Measurements from ENCODE around the gene OSBPL6. TPM values are rescaled to one million over a fixed set of nuclear protein-coding genes. Genes with fewer than 3 reads are reported as not detected.

The OSBPL6 gene
- total and polyA plus RNA-seq, 4 donors, result 1.3 to 3.3 (median 2.2) TPM

DNA sequence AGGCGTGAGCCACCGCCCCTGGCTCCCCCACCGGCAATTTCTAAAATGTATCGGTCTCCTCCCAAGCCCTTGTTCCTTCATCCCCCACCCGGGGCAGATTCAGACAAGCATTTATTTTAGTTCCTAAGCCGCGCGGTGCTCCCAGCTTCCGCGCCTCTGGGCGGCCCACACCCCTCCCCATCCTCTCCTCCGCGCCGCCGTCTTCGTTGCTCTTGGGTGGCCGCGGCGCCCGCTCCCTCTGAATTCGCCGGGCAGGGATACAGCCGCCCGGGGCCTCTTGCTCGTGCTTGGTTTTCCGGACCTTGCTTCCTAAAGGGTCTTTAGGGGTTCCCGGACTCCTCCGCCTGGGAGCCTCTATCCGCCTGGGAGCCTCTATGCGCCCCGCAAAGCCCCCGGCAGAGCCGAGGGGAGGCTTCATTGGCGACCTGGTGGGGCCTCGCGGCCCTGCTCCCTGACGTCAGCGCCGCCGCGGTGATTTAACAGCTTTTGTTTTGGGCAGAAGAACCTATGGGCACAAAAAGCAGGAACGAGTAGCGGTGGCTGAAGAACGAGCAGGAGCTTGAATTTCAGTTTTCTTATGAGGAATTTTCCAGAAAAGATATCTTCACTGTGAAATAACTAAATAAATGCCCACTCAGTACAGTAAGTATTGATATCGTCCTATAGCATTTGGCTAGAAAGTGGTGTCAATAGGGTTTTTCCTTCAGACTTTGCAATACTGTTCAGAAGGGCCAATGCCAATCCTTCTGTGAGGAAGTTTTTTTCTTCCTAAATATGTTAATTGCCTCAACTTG is 219.4 kb downstream of the OSBPL6 start:
- TF ChIP-seq TAF1 (conservative IDR thresholded peaks at IDR 0.05) (peak; percentile 19), YY1 (IDR thresholded peaks at IDR 0.05) (peak; percentile 48)
- TF ChIP-seq, protein P1, sequence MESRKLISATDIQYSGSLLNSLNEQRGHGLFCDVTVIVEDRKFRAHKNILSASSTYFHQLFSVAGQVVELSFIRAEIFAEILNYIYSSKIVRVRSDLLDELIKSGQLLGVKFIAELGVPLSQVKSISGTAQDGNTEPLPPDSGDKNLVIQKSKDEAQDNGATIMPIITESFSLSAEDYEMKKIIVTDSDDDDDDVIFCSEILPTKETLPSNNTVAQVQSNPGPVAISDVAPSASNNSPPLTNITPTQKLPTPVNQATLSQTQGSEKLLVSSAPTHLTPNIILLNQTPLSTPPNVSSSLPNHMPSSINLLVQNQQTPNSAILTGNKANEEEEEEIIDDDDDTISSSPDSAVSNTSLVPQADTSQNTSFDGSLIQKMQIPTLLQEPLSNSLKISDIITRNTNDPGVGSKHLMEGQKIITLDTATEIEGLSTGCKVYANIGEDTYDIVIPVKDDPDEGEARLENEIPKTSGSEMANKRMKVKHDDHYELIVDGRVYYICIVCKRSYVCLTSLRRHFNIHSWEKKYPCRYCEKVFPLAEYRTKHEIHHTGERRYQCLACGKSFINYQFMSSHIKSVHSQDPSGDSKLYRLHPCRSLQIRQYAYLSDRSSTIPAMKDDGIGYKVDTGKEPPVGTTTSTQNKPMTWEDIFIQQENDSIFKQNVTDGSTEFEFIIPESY (IDR thresholded peaks at IDR 0.05), result no peak
- TF ChIP-seq, protein P2, sequence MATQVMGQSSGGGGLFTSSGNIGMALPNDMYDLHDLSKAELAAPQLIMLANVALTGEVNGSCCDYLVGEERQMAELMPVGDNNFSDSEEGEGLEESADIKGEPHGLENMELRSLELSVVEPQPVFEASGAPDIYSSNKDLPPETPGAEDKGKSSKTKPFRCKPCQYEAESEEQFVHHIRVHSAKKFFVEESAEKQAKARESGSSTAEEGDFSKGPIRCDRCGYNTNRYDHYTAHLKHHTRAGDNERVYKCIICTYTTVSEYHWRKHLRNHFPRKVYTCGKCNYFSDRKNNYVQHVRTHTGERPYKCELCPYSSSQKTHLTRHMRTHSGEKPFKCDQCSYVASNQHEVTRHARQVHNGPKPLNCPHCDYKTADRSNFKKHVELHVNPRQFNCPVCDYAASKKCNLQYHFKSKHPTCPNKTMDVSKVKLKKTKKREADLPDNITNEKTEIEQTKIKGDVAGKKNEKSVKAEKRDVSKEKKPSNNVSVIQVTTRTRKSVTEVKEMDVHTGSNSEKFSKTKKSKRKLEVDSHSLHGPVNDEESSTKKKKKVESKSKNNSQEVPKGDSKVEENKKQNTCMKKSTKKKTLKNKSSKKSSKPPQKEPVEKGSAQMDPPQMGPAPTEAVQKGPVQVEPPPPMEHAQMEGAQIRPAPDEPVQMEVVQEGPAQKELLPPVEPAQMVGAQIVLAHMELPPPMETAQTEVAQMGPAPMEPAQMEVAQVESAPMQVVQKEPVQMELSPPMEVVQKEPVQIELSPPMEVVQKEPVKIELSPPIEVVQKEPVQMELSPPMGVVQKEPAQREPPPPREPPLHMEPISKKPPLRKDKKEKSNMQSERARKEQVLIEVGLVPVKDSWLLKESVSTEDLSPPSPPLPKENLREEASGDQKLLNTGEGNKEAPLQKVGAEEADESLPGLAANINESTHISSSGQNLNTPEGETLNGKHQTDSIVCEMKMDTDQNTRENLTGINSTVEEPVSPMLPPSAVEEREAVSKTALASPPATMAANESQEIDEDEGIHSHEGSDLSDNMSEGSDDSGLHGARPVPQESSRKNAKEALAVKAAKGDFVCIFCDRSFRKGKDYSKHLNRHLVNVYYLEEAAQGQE (IDR thresholded peaks at IDR 0.05), result peak; percentile 18
- H3K27me3 ChIP-seq (ENCODE audit: control insufficient read depth in 4 of 4, insufficient read depth in 4 of 4, low read length in 3 of 4), result no peaks in the 10 kb centered on the region
- H3K9me3 ChIP-seq (ENCODE audit: control insufficient read depth in 4 of 4, low read length in 3 of 4), result no peaks in the 10 kb centered on the region
- H3K9ac ChIP-seq (ENCODE audit: low read depth in 1 of 2, low read length in 2 of 2), result peak overlapping the region; percentile 84 to 91
- H3K27ac ChIP-seq (ENCODE audit: low read depth in 1 of 2, low read length in 2 of 2), result peak overlapping the region; percentile 79 to 85
- DNase-seq (ENCODE audit: low spot score), result peak; percentile 60
- peaks cover 0 to 16% (median 9%) of the 10 kb centered on the region in 4 donors for H3K4me1 ChIP-seq (ENCODE audit: control insufficient read depth in 4 of 4, insufficient read depth in 4 of 4, low read length in 3 of 4)
- H3K36me3 ChIP-seq (ENCODE audit: control insufficient read depth in 4 of 4, insufficient read depth in 3 of 4, low read depth in 1 of 4, low read length in 3 of 4), result no peaks in the 10 kb centered on the region
- WGBS, result 2% methylated on average over 45 of the region's 45 CpGs
- peak overlapping the region; percentile 67 to 81 (median 75) for H3K4me3 ChIP-seq (ENCODE audit: low read depth in 1 of 3, low read length in 3 of 3)

DNA sequence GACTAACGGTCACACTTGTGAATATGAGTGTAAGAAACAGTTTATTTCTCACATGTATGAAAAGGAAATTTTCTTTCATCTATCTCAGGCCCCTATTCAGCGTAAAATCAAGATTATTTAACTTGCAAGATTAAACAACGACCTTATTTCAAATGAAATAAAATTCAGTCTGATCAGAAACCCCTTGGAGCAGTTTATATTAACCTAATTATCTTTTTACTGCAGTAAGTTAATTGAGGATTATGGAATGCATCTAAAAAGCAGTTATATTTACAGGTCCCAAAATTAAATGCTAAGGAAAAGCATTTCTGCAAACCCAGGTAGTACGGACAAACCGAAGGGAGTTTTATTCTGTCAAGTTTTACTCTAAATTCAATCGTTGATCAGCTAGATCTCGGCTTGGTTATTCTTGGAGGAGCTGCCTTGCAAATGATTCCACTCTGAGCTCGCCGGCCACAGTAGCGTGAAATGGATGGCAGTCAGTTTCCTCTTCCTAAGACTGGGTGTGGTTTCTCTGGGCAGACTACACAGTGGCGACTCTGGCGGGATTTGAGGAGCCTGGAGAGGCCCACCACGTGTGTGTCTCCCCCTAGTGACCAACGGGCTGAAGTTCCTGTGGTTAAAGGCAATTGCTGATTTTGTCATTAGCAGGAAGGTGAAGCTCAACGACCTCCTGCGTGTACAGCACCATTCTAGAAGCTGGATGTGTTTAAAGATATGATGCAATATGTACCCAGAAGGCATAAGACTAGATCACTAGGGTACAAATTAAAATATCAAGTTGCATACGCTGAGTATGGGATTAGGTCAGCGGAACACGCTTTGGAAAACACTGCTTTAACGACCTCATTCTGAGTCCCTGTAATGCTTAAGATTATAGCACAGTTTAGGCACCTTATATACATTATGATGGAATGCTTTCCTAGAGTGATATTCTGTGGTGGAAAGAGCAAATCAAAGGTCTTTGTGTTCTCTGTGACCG is 220.2 kb downstream of the OSBPL6 start:
- 21% methylated on average over 21 of the region's 21 CpGs for WGBS
- no peaks in the 10 kb centered on the region for H3K27me3 ChIP-seq (ENCODE audit: control insufficient read depth in 4 of 4, insufficient read depth in 4 of 4, low read length in 3 of 4)
- peak overlapping the region; percentile 79 to 85 for H3K27ac ChIP-seq (ENCODE audit: low read depth in 1 of 2, low read length in 2 of 2)
- TF ChIP-seq HNF4G (IDR thresholded peaks at IDR 0.05) (no peak), HNF4A (conservative IDR thresholded peaks at IDR 0.05) (peak; percentile 31 to 47), JUND (IDR thresholded peaks at IDR 0.05) (peak in 1 of 2 donors; percentile 38), FOXA1 (IDR thresholded peaks at IDR 0.05) (no peak), FOXA2 (IDR thresholded peaks at IDR 0.05) (no peak), SP1 (IDR thresholded peaks at IDR 0.05) (peak; percentile 54), RXRA (IDR thresholded peaks at IDR 0.05) (peak; percentile 45 to 59), TAF1 (conservative IDR thresholded peaks at IDR 0.05) (peak; percentile 55), GABPA (IDR thresholded peaks at IDR 0.05 in 1 of 2, conservative IDR thresholded peaks at IDR 0.05 in 1 of 2) (peak in 1 of 2 donors; percentile 19), YY1 (IDR thresholded peaks at IDR 0.05) (peak; percentile 91), NR2F2 (IDR thresholded peaks at IDR 0.05) (peak; percentile 33), RAD21 (IDR thresholded peaks at IDR 0.05) (peak; percentile 93)
- TF ChIP-seq, protein P3, sequence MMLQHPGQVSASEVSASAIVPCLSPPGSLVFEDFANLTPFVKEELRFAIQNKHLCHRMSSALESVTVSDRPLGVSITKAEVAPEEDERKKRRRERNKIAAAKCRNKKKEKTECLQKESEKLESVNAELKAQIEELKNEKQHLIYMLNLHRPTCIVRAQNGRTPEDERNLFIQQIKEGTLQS (IDR thresholded peaks at IDR 0.05), result peak; percentile 65
- TF ChIP-seq, protein P2 (IDR thresholded peaks at IDR 0.05), result no peak
- TF ChIP-seq, protein P4, sequence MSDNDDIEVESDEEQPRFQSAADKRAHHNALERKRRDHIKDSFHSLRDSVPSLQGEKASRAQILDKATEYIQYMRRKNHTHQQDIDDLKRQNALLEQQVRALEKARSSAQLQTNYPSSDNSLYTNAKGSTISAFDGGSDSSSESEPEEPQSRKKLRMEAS (IDR thresholded peaks at IDR 0.05), result peak; percentile 84
- TF ChIP-seq, protein P5, sequence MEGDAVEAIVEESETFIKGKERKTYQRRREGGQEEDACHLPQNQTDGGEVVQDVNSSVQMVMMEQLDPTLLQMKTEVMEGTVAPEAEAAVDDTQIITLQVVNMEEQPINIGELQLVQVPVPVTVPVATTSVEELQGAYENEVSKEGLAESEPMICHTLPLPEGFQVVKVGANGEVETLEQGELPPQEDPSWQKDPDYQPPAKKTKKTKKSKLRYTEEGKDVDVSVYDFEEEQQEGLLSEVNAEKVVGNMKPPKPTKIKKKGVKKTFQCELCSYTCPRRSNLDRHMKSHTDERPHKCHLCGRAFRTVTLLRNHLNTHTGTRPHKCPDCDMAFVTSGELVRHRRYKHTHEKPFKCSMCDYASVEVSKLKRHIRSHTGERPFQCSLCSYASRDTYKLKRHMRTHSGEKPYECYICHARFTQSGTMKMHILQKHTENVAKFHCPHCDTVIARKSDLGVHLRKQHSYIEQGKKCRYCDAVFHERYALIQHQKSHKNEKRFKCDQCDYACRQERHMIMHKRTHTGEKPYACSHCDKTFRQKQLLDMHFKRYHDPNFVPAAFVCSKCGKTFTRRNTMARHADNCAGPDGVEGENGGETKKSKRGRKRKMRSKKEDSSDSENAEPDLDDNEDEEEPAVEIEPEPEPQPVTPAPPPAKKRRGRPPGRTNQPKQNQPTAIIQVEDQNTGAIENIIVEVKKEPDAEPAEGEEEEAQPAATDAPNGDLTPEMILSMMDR (IDR thresholded peaks at IDR 0.05; ENCODE audit: low read depth, low read length, missing input control), result peak; percentile 94

More for the DNA sequence above, 220.2 kb downstream of the OSBPL6 start:
- Histone ChIP-seq H3K4me3 (ENCODE audit: low read depth in 1 of 3, low read length in 3 of 3) (peak overlapping the region; percentile 67 to 81 (median 75)), H3K9ac (ENCODE audit: low read depth in 1 of 2, low read length in 2 of 2) (peak overlapping the region in 1 of 2 donors; percentile 84), H3K36me3 (ENCODE audit: control insufficient read depth in 4 of 4, insufficient read depth in 3 of 4, low read depth in 1 of 4, low read length in 3 of 4) (no peaks in the 10 kb centered on the region), H3K4me1 (ENCODE audit: control insufficient read depth in 4 of 4, insufficient read depth in 4 of 4, low read length in 3 of 4) (peaks cover 0 to 16% (median 9%) of the 10 kb centered on the region in 4 donors), H3K9me3 (ENCODE audit: control insufficient read depth in 4 of 4, low read length in 3 of 4) (no peaks in the 10 kb centered on the region)
- peak; percentile 81 for DNase-seq (ENCODE audit: low spot score)

Measured in liver (tissue), 9 donors.